ENCODE data around the gene PITPNC1.
A peak's percentile ranks its signal among the peaks of the same experiment; 100 is the strongest.
"Not testable (repeated sequence)": the region's sequence is repeated elsewhere in the genome, so short reads cannot be mapped to it uniquely, and the experiment has no call there.

PITPNC1 gene

DNA sequence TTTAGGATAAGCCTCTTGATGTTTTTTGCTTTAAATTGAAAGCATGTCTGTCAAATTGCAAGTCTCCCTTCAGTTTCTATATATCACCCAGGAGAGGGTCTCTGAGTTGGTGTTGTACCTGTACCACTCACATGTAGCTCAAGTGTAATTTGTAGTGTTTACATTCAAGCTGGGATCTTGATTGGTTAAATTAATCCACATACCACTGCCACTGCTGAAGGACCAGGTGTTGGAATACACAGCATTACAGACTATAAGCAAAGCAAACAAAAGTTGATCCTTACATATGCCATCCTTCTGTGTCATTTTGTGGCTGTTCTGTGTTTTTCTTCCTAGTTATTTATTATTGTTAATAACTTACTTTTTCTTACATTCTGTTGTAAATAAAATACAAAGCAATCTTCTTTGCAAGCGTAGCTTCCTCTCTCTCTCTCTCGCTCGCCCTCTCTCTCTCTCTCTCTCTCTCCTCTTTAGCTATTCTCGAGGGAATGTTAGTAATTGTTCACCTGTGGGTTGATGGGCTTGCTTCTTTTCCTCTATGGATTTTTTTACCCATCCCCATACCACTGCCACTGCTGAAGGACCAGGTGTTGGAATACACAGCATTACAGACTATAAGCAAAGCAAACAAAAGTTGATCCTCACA is 319.9 kb downstream of the PITPNC1 start:
- no peak for DNase-seq

GRCh38 chr17:67700037-67700724 is 323.1 kb downstream of the PITPNC1 start:
- DNase-seq = no peak

GRCh38 chr17:67700725-67701119 is 323.6 kb downstream of the PITPNC1 start:
- DNase-seq = no peak

DNA sequence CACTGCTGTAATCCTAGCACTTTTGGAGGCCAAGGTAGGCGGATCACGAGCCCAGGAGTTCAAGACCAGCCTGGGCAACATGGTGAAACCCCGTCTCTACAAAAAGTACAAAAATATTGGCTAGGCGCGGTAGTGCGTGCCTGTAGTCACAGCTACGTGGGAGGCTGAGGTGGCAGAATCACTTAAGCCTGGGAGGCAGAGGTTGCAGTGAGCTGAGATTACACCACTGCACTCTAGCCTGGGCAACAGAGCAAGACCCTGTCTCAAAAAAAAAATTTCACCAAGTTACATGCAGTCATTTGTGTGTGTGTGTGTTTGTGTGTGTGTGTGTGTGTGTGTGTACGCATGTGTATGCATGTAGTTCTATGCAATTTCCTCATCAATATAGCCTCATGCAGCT is 325.8 kb downstream of the PITPNC1 start:
- not testable (repeated sequence) for DNase-seq

GRCh38 chr17:67707442-67707841 is 330.4 kb downstream of the PITPNC1 start:
- DNase-seq = no peak

- no peak for DNase-seq
Measured at GRCh38 chr17:67708378-67708777, 331.3 kb downstream of the PITPNC1 start.

- no peak for DNase-seq
Measured at GRCh38 chr17:67711916-67712315, 334.8 kb downstream of the PITPNC1 start.

- DNase-seq = no peak
Measured at GRCh38 chr17:67712375-67712774, 335.3 kb downstream of the PITPNC1 start.

DNA sequence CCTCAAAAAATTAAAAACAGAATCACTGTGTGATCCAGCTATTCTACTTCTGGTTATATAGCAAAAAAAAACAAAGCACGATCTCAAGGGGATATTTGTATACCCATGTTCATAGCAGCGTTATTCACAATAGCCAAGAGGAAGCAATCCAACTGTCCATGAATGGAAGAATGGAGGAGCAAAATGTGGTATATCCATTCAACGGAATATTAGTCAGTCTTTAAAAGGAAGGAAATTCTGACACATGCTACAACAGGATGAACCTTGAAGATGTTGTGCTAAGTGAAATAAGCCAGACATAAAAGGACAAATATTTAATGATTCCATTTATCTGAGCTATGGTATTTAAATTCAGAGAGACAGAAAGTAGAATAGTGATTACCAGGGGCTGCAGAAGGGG is 336.1 kb downstream of the PITPNC1 start:
- DNase-seq = no peak

- no peak for DNase-seq
Measured at GRCh38 chr17:67716405-67716798, 339.3 kb downstream of the PITPNC1 start.

DNA sequence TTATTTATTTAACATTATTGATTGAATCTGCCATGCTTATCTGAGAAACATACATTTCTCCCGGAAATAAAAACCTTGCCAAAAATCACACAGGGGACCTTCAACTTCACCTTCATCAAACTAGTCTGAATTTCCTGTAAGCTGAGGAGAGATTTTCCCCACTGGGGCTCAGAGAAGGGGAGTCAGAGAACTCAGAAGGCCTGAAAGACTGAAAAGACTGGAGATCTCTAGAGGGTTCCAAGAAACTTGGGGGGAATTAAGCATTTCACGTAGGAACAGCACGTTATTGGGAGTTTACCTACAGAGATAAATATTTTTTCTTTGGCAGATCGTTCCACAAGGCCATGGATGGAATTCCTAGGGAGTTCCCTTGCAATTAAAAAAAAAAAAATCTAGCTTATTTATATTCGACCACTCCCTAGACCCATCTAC is 340.1 kb downstream of the PITPNC1 start:
- DNase-seq = no peak

DNA sequence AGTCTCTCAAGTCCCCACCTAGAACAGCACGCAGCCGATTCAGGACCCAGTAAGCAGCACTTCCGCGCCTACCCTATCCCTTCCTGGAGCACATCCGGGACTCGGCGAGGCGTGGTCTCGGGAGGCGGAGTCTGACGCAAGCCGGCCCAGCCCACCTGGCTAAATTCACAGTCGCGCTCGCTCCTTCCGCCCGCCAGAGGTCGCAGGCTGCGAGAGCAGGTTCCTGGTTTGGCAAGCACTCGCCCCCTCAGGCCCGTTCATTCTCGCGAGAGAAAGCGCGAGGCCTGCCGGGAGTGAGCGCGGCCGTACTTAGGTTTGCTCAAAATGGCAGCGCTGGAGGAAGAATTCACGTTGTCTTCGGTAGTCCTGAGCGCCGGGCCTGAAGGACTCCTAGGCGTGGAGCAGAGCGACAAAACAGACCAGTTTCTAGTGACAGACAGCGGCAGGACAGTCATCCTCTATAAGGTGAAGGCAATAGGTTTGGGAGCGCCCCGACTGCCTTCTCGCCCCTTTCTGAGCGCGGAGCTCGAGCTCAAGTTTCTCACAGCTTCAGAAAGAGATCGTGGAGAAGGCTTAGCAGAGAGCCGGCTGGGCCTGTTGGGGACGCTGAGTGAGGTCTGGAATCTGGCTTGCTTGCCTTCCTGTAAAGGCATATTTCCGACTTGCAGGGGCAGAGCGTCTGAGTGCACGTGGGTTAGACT is 340.7 kb downstream of the PITPNC1 start, which contains the start of gene NOL11:
Gene NOL11 (plus strand): TSS at position 313 of the 701 bp plus-strand sequence. CDS start 12 bp downstream, at position 325.
- DNase-seq = peak; percentile 98

- DNase-seq = peak; percentile 42
Measured at GRCh38 chr17:67718325-67718941, 341.4 kb downstream of the PITPNC1 start.

GRCh38 chr17:67725373-67725791 is 348.3 kb downstream of the PITPNC1 start:
- no peak for DNase-seq

DNA sequence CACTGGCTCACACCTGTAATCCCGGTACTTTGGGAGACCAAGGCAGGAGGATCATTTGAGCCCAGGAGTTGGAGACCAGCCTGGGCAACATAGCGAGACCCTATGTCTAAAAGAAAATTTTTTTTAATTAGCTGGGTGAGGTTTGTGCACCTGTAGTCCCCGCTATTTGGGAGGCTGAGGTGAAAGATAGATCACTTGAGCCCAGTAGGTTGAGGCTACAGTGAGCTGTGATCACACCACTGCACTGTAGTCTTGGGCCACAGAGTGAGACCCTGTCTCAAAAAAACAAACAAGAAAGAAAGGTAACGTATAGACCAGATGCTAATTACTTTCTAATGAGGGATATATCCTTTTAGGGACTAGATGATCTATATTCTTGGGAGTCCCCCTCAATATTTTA is 348.7 kb downstream of the PITPNC1 start:
- no peak for DNase-seq

DNA sequence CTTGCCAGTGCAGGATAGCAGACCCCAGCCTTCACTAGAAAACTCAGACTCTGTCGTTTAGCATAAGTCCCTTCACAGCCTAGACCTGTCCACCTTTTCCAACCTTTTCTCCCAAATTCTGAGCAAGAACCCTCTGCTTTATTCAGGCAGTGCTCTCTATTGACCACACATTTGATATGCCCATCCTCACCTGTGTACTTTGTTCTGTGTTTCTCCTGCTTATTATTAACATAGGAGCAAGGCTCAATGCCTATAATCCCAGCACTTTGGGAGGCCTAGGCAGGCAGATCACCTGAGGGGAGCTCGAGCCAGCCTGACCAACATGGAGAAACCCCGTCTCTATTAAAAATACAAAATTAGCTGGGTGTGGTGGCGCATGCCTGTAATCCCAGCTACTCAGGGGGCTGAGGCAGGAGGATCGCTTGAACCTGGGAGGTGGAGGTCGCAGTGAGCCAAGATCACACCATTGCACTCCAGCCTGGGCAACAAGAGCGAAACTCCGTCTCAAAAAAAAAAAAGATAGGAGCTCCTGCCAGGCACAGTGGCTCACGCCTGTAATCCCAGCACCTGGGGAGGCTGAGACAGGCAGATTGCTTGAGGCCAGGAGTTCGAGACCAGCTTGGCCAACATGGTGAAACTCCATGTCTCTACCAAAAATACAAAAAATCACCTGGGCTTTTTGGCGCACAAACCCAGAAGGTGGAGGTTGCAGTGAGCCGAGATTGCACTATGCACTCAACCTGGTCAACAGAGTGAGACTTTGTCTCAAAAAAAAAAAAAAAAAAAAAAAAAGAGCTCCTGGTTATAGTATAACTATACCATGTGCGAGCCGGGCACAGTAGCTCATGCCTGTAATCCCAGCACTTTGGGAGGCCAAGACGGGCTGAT is 350.3 kb downstream of the PITPNC1 start:
- DNase-seq = not testable (repeated sequence)

DNA sequence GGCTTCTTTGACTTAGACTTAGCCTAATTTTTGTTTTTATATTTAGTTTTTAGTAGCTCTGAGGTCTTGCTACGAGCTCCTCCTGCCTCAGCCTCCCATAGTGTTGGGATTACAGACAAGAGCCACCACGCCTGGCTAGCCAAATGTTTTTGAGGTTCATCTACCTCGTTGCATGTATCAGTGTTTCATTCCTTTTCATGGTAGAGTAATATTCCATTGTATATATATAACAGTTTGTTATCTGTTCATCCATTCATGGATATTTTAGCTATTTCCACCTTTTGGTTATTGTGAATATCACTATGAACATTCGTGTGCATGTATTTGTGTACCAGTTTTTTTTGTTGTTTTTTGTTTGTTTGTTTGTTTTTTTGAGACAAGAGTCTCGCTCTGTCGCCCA is 352.8 kb downstream of the PITPNC1 start:
- DNase-seq = no peak

DNA sequence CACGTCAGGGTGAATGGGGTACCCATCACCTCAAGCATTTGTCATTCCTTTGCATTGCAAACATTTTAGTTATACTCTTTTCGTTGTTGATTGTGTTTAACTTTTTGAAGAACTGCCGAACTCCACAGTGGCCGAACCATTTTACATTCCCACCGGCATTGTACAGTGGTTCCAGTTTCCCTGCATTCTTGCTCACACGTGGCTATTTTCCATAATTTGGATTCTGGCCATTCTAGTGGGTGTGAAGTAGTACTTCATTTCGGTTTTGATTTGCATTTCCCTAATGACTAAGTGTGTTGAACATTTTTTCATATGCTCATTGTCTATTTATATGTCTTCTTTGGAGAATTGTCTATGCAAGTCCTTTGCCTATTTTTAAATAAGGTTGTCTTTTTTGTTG is 353.6 kb downstream of the PITPNC1 start:
- no peak for DNase-seq

GRCh38 chr17:67733449-67733848 is 356.4 kb downstream of the PITPNC1 start:
- DNase-seq = no peak

DNA sequence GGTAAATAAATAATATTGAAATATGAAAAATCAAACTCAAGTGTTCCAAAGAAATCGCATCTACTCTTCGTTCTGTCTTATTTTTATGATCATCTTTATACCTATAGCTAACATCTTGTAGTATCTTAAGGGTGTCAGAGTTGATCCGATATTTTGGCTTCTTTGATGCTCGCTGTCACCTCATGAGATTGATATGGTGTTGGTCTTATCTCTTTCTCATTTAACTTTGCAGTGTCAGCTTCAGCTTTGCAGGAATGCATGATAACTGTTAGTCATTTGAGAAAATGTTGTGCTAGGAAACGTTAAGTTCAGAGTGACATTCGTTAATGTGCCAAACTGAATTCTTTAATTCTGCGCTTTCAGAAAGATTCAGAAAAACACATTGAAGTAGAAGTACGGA is 360.1 kb downstream of the PITPNC1 start:
- no peak for DNase-seq

DNA sequence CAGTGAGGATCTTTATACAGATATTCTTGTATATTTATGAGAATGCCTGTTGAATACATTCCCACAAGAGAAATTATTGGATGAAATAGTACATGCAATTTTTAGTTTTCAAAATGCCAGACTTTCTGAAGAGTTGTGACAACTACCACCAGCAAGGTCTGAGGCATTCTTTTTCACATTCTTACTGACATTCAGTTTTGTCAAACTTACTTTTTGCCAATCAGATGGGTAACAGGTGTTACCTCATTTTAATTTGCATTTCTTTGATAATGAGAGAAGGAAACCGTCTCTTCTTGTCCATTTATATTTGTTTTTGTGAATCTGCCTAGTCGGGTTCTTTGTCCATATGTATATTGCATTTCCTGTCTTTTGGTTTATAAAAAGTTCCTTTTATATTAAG is 364.9 kb downstream of the PITPNC1 start:
- no peak for DNase-seq

All from fibroblast of skin of abdomen (primary cell).